HCT116 (cell line): ENCODE data around the gene IL18R1. TPM values are rescaled to one million over a fixed set of nuclear protein-coding genes. Genes with fewer than 3 reads are reported as not detected.

ENCODE experiments used
- ATAC-seq: fragments of 200-7000 bp; cut with Tn5 transposase; 2 replicates; pipeline ENCODE4 v1.9.1; 2020; ENCODE audit warnings: mild to moderate bottlenecking, moderate library complexity
- BruUV-seq: library from RNA; stranded (reverse); fragments of 400-500 nt; replicated peaks from 2 replicates; lab custom pipeline; 2021; lab: Mats Ljungman, UMichigan
- CTCF ChIA-PET: fragments of 300-600 bp; sonication (Branson Sonifier 250); formaldehyde crosslinking; loops from one replicate; lab custom pipeline; 2021; ENCODE audit warnings: antibody characterized with exemption; lab: Charles Lee
- POLR2A ChIA-PET: fragments of 300-600, 350-600 bp; sonication (Branson Sonifier 250); formaldehyde crosslinking; loops from one replicate; lab custom pipeline; 2021; ENCODE audit warnings: antibody characterized with exemption; lab: Charles Lee
- RAD21 ChIA-PET, 2 experiments: fragments of 300-600 bp; sonication (Branson Sonifier 250); formaldehyde crosslinking; loops; one replicate each; lab custom pipeline; 2023; ENCODE audit warnings: low total read pairs in 2 of 2; ENCODE audit not compliant: uncharacterized antibody in 2 of 2, unreplicated experiment in 2 of 2, low non-redundant PET in 1 of 2; lab: Charles Lee
- DNase-seq: peaks from one replicate; pipeline ENCODE4 v3.0.0-alpha.2; 2010; ENCODE audit warnings: low read depth, low spot score
- H2AFZ ChIP-seq: fragments of 200-600 bp; shearing (Covaris generic), sonication (generic); 2 replicates; pipeline ENCODE4 v1.6.1; 2017; ENCODE audit warnings: low read depth, mixed run types, mixed read lengths, antibody characterized with exemption, low read length; ENCODE audit not compliant: poor library complexity, severe bottlenecking
- H3K27ac ChIP-seq: 2 replicates; pipeline ENCODE4 v1.5.1; 2012; ENCODE audit warnings: low read depth, low read length
- H3K27me3 ChIP-seq: fragments of 200-600 bp; sonication (generic); 2 replicates; pipeline ENCODE4 v1.6.1; 2016; ENCODE audit warnings: mixed run types, low read length, mixed read lengths; ENCODE audit not compliant: insufficient read depth
- H3K36me3 ChIP-seq, 2 experiments: fragments of 200-500 bp in 1 of 2; fragments of 200-600 bp in 1 of 2; sonication (Bioruptor generic) in 1 of 2; sonication (generic) in 1 of 2; 2 replicates each; pipeline versions ENCODE4 v1.5.1 to v1.6.1; 2014 to 2016; ENCODE audit warnings: low read length in 2 of 2, inconsistent platforms in 1 of 2, mixed read lengths in 1 of 2, mixed run types in 1 of 2; ENCODE audit not compliant: insufficient read depth in 2 of 2, control insufficient read depth in 1 of 2
- H3K4me1 ChIP-seq, 2 experiments: fragments of 200-600 bp in 1 of 2; sonication (generic) in 1 of 2; 2 replicates each; pipeline versions ENCODE4 v1.5.1 to v1.6.1; 2012 to 2017; ENCODE audit warnings: low read length in 2 of 2, inconsistent platforms in 1 of 2, mild to moderate bottlenecking in 1 of 2, mixed read lengths in 1 of 2, mixed run types in 1 of 2, moderate library complexity in 1 of 2; ENCODE audit not compliant: insufficient read depth in 2 of 2, control insufficient read depth in 1 of 2
- H3K4me2 ChIP-seq: fragments of 200-600 bp; sonication (generic); 2 replicates; pipeline ENCODE4 v1.6.1; 2017; ENCODE audit warnings: mixed run types, low read length, mixed read lengths
- H3K4me3 ChIP-seq, 2 experiments: fragments of 200-600 bp in 1 of 2; sonication (generic) in 1 of 2; replicated peaks in 1 of 2; 2 replicates each; pipeline ENCODE4 v1.5.1; 2011 to 2016; ENCODE audit warnings: low read length in 2 of 2, control low read depth in 1 of 2, low read depth in 1 of 2, mild to moderate bottlenecking in 1 of 2, mixed read lengths in 1 of 2, mixed run types in 1 of 2
- H3K79me2 ChIP-seq: fragments of 200-600 bp; sonication (generic); 2 replicates; pipeline ENCODE4 v1.6.1; 2017; ENCODE audit warnings: mild to moderate bottlenecking, mixed run types, low read length, moderate library complexity, mixed read lengths; ENCODE audit not compliant: insufficient read depth
- H3K9ac ChIP-seq: fragments of 200-600 bp; sonication (generic); 2 replicates; pipeline ENCODE4 v1.6.1; 2016; ENCODE audit warnings: low read length, mixed read lengths
- H3K9me2 ChIP-seq: fragments of 200-600 bp; sonication (generic), shearing (Covaris generic); 2 replicates; pipeline ENCODE4 v1.6.1; 2017; ENCODE audit warnings: mixed run types, mild to moderate bottlenecking, moderate library complexity; ENCODE audit not compliant: insufficient read depth
- H3K9me3 ChIP-seq, 2 experiments: fragments of 200-500 bp in 1 of 2; fragments of 200-600 bp in 1 of 2; sonication (Bioruptor generic) in 1 of 2; sonication (generic) in 1 of 2; 2 replicates each; pipeline ENCODE4 v1.6.1; 2014 to 2017; ENCODE audit warnings: low read length in 2 of 2, mixed read lengths in 2 of 2, inconsistent platforms in 1 of 2, low read depth in 1 of 2, mild to moderate bottlenecking in 1 of 2, mixed run types in 1 of 2, moderate library complexity in 1 of 2; ENCODE audit not compliant: control insufficient read depth in 1 of 2, insufficient read depth in 1 of 2
- H4K20me1 ChIP-seq: fragments of 200-600 bp; sonication (generic), shearing (Covaris generic); 2 replicates; pipeline ENCODE4 v1.6.1; 2017; ENCODE audit warnings: mixed run types, mild to moderate bottlenecking, moderate library complexity; ENCODE audit not compliant: insufficient read depth
- ATF3 ChIP-seq: IDR thresholded peaks from 2 replicates; pipeline ENCODE4 v1.6.1; 2012
- CBX3 ChIP-seq: IDR thresholded peaks from 2 replicates; pipeline ENCODE4 v1.6.1; 2012; ENCODE audit warnings: low read depth
- CEBPB ChIP-seq: IDR thresholded peaks from 2 replicates; pipeline ENCODE4 v1.6.1; 2012; ENCODE audit warnings: low read depth
- CTCF ChIP-seq, 3 experiments: fragments of 200-600 bp in 1 of 3; sonication (generic) in 1 of 3; IDR thresholded peaks in 2 of 3; conservative IDR thresholded peaks in 1 of 3; 2 replicates each; pipeline ENCODE4 v1.5.1; 2012 to 2017; ENCODE audit warnings: low read depth in 2 of 3, low read length in 2 of 3, antibody characterized with exemption in 1 of 3, borderline replicate concordance in 1 of 3, control low read depth in 1 of 3, mild to moderate bottlenecking in 1 of 3, mixed read lengths in 1 of 3, mixed run types in 1 of 3, moderate library complexity in 1 of 3; ENCODE audit not compliant: insufficient read depth in 1 of 3
- ELF1 ChIP-seq: IDR thresholded peaks from 2 replicates; pipeline ENCODE4 v1.6.1; 2012; ENCODE audit warnings: low read depth, borderline replicate concordance
- EZH2 ChIP-seq: fragments of 200-600 bp; sonication (generic); IDR thresholded peaks from 2 replicates; pipeline ENCODE4 v1.6.1; 2017; ENCODE audit warnings: antibody characterized with exemption, mixed run types
- FOSL1 ChIP-seq: IDR thresholded peaks from 2 replicates; pipeline ENCODE4 v1.6.1; 2012; ENCODE audit warnings: low read depth
- JUND ChIP-seq: IDR thresholded peaks from 2 replicates; pipeline ENCODE4 v1.6.1; 2012
- MAX ChIP-seq: IDR thresholded peaks from 2 replicates; pipeline ENCODE4 v1.6.1; 2012
- POLR2AphosphoS5 ChIP-seq: IDR thresholded peaks from 2 replicates; pipeline ENCODE4 v1.6.1; 2011; ENCODE audit warnings: mild to moderate bottlenecking, low read depth, low read length, moderate library complexity
- SIN3A ChIP-seq: IDR thresholded peaks from 2 replicates; pipeline ENCODE4 v1.6.1; 2012; ENCODE audit warnings: low read depth
- SP1 ChIP-seq: IDR thresholded peaks from 2 replicates; pipeline ENCODE4 v1.6.1; 2012; ENCODE audit warnings: low read depth
- TCF7L2 ChIP-seq: IDR thresholded peaks from 2 replicates; pipeline ENCODE4 v1.7.0; 2011; ENCODE audit warnings: borderline replicate concordance, inconsistent platforms; ENCODE audit not compliant: insufficient read depth, insufficient read length; ENCODE audit errors: extremely low read depth
- YY1 ChIP-seq: IDR thresholded peaks from 2 replicates; pipeline ENCODE4 v1.6.1; 2011; ENCODE audit warnings: low read length, low read depth, moderate library complexity, mild to moderate bottlenecking; ENCODE audit not compliant: insufficient replicate concordance; ENCODE audit errors: extremely low read depth
- ZBTB33 ChIP-seq: IDR thresholded peaks from 2 replicates; pipeline ENCODE4 v1.6.1; 2011; ENCODE audit warnings: mild to moderate bottlenecking, low read length, moderate library complexity; ENCODE audit not compliant: insufficient replicate concordance; ENCODE audit errors: extremely low read depth
- ZFX ChIP-seq: fragments of 450-650 bp; IDR thresholded peaks from 2 replicates; pipeline ENCODE4 v1.6.1; 2017
- ZNF274 ChIP-seq: fragments of 200-500 bp; sonication (Bioruptor generic); IDR thresholded peaks from 2 replicates; pipeline ENCODE4 v1.6.1; 2014; ENCODE audit warnings: mild to moderate bottlenecking, low read depth, low read length, inconsistent platforms
- intact Hi-C: fragments of 100-400 bp; cut with micrococcal nuclease; formaldehyde crosslinking; loops from 2 replicates; pipeline ENCODE4 v1.10.0; 2022
- total RNA-seq: library from RNA; stranded (reverse); gene quantifications from one replicate; pipeline ENCODE4 v1.2.1, GENCODE V29; 2021; ENCODE audit not compliant: unreplicated experiment

IL18R1 gene
- total RNA-seq, 1 experiment from 2014 or later: 1.5 TPM

GRCh38 chr2:102346381-102347130, 9.0 kb upstream of the IL18R1 start:
- no TSS peak for BruUV-seq
- Histone ChIP-seq H4K20me1 (no peaks in the 10 kb centered on the region), H3K9me2 (no peaks in the 10 kb centered on the region), H3K79me2 (no peaks in the 10 kb centered on the region), H3K27ac (no peak overlapping the region), H3K36me3 (no peaks in the 10 kb centered on the region), H3K9me3 (no peaks in the 10 kb centered on the region), H3K4me2 (no peak overlapping the region), H3K4me1 (no peaks in the 10 kb centered on the region), H2AFZ (no peak overlapping the region), H3K9ac (no peak overlapping the region), H3K27me3 (no peaks in the 10 kb centered on the region; the same call in 1 of the 2 replicates), H3K4me3 (no peak overlapping the region)
- ATAC-seq (no peak), DNase-seq (no peak)
- POLR2A ChIA-PET: no interaction called here
- intact Hi-C loops: no loop called here
- RAD21 ChIA-PET: no interaction called here
- CTCF ChIA-PET: no interaction called here
- TF ChIP-seq CBX3 (no peak), YY1 (no peak), MAX (no peak), TCF7L2 (no peak), SIN3A (no peak), CEBPB (no peak), SP1 (no peak), FOSL1 (no peak), EZH2 (no peak), ZNF274 (no peak), JUND (no peak), ELF1 (no peak), ATF3 (no peak), CTCF (IDR thresholded peaks at IDR 0.05 in 2 of 3, conservative IDR thresholded peaks at IDR 0.05 in 1 of 3; ENCODE audit: borderline replicate concordance in 1 of 3, insufficient read depth in 1 of 3, low read depth in 2 of 3, low read length in 2 of 3) (no peak), ZFX (no peak), POLR2AphosphoS5 (no peak), ZBTB33 (no peak)
